ENCODE data around the gene CALCOCO2. TPM values are rescaled to one million over a fixed set of nuclear protein-coding genes. Genes with fewer than 3 reads are reported as not detected.
A peak's percentile ranks its signal among the peaks of the same experiment; 100 is the strongest.

The CALCOCO2 gene
- total and polyA plus RNA-seq, 2 of the 13 experiments (the other 11 are each of a cell fraction or from before 2014, with no cell fraction given): 72.9 to 111 TPM

DNA sequence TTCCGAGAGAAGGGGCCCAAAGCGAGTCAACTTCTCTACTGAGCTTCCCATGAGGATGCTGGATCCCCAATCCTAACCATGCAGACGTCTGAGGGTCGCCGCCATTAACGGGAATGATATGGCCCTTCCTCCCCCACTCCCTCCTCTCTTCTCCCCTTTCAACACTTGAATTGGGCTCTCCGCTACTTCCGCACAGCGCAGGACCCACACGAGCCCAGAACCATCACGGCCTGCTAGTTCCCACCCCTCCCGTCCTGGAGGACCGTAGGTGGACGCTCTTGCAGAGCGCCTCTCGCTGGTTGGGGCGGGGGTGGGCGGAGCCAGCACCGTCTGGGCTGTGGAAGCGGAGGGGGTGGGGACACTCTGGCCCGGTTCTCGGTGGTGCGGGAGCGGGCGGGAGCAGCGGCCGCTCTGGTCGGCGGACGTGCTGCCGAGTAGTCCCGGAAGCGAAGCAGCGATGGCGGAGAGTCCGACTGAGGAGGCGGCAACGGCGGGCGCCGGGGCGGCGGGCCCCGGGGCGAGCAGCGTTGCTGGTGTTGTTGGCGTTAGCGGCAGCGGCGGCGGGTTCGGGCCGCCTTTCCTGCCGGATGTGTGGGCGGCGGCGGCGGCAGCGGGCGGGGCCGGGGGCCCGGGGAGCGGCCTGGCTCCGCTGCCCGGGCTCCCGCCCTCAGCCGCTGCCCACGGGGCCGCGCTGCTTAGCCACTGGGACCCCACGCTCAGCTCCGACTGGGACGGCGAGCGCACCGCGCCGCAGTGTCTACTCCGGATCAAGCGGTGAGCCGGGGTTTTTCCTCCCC is 77.4 kb downstream of the CALCOCO2 start, which contains the start of gene UBE2Z (continued):
- TF ChIP-seq HNRNPLL (IDR thresholded peaks at IDR 0.05; ENCODE audit: low read depth, low read length, poor library complexity, severe bottlenecking) (peak; percentile 90), TOPORS (CRISPR knock-in tag; IDR thresholded peaks at IDR 0.05) (peak; percentile 89), JUN (CRISPR knock-in tag; IDR thresholded peaks at IDR 0.05) (peak; percentile 79), U2AF2 (IDR thresholded peaks at IDR 0.05; ENCODE audit: low read depth, low read length) (no peak), KLF15 (CRISPR knock-in tag; IDR thresholded peaks at IDR 0.05; ENCODE audit: borderline replicate concordance) (0 out of 2 replicates have a peak, but pooled peaks have one; percentile 27), ARNT (IDR thresholded peaks at IDR 0.05) (no peak), NCOA1 (CRISPR knock-in tag; IDR thresholded peaks at IDR 0.05) (no peak), SMYD3 (CRISPR knock-in tag; IDR thresholded peaks at IDR 0.05) (peak; percentile 77; the same call in 1 of the 2 replicates), GATA4 (IDR thresholded peaks at IDR 0.05; ENCODE audit: borderline replicate concordance, low read depth) (peak; percentile 75; the same call in 1 of the 2 replicates), HNRNPH1 (optimal IDR thresholded peaks at IDR 0.05; ENCODE audit: low read depth, low read length) (peak; percentile 84), NFIB (CRISPR knock-in tag; IDR thresholded peaks at IDR 0.05; ENCODE audit: borderline replicate concordance) (no peak), ZKSCAN8 (CRISPR knock-in tag; IDR thresholded peaks at IDR 0.05; ENCODE audit: borderline replicate concordance) (peak; percentile 91), ZMAT3 (CRISPR knock-in tag; conservative IDR thresholded peaks at IDR 0.05) (peak; percentile 89), KMT2A (CRISPR knock-in tag; IDR thresholded peaks at IDR 0.05) (peak; percentile 95), TSC22D2 (CRISPR knock-in tag; IDR thresholded peaks at IDR 0.05; ENCODE audit: borderline replicate concordance) (peak; percentile 78; the same call in 1 of the 2 replicates), IKZF4 (CRISPR knock-in tag; IDR thresholded peaks at IDR 0.05; ENCODE audit: borderline replicate concordance, low read depth, not compliant biosample characterization) (peak; percentile 96), HNRNPK (IDR thresholded peaks at IDR 0.05; ENCODE audit: low read depth, low read length, poor library complexity, severe bottlenecking) (peak; percentile 22), ZNF766 (CRISPR knock-in tag; IDR thresholded peaks at IDR 0.05; ENCODE audit: borderline replicate concordance) (no peak), ZSCAN21 (CRISPR knock-in tag; IDR thresholded peaks at IDR 0.05; ENCODE audit: borderline replicate concordance) (peak; percentile 92), ZNF790 (CRISPR knock-in tag; IDR thresholded peaks at IDR 0.05; ENCODE audit: borderline replicate concordance) (peak; percentile 65; the same call in 1 of the 2 replicates), TAF15 (IDR thresholded peaks at IDR 0.05; ENCODE audit: low read depth, low read length, poor library complexity, severe bottlenecking) (no peak), EZH2 (conservative IDR thresholded peaks at IDR 0.05; ENCODE audit: low read depth, low read length) (no peak)
- TF ChIP-seq, protein P1, sequence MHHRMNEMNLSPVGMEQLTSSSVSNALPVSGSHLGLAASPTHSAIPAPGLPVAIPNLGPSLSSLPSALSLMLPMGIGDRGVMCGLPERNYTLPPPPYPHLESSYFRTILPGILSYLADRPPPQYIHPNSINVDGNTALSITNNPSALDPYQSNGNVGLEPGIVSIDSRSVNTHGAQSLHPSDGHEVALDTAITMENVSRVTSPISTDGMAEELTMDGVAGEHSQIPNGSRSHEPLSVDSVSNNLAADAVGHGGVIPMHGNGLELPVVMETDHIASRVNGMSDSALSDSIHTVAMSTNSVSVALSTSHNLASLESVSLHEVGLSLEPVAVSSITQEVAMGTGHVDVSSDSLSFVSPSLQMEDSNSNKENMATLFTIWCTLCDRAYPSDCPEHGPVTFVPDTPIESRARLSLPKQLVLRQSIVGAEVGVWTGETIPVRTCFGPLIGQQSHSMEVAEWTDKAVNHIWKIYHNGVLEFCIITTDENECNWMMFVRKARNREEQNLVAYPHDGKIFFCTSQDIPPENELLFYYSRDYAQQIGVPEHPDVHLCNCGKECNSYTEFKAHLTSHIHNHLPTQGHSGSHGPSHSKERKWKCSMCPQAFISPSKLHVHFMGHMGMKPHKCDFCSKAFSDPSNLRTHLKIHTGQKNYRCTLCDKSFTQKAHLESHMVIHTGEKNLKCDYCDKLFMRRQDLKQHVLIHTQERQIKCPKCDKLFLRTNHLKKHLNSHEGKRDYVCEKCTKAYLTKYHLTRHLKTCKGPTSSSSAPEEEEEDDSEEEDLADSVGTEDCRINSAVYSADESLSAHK (CRISPR knock-in tag; IDR thresholded peaks at IDR 0.05; ENCODE audit: borderline replicate concordance): no peak
- TF ChIP-seq, protein P2, sequence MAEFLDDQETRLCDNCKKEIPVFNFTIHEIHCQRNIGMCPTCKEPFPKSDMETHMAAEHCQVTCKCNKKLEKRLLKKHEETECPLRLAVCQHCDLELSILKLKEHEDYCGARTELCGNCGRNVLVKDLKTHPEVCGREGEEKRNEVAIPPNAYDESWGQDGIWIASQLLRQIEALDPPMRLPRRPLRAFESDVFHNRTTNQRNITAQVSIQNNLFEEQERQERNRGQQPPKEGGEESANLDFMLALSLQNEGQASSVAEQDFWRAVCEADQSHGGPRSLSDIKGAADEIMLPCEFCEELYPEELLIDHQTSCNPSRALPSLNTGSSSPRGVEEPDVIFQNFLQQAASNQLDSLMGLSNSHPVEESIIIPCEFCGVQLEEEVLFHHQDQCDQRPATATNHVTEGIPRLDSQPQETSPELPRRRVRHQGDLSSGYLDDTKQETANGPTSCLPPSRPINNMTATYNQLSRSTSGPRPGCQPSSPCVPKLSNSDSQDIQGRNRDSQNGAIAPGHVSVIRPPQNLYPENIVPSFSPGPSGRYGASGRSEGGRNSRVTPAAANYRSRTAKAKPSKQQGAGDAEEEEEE (CRISPR knock-in tag; IDR thresholded peaks at IDR 0.05; ENCODE audit: borderline replicate concordance): no peak
- TF ChIP-seq, protein P3, sequence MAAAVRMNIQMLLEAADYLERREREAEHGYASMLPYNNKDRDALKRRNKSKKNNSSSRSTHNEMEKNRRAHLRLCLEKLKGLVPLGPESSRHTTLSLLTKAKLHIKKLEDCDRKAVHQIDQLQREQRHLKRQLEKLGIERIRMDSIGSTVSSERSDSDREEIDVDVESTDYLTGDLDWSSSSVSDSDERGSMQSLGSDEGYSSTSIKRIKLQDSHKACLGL (CRISPR knock-in tag; IDR thresholded peaks at IDR 0.05): peak; percentile 92
